Measurements from ENCODE around the gene OTOG.

DNA sequence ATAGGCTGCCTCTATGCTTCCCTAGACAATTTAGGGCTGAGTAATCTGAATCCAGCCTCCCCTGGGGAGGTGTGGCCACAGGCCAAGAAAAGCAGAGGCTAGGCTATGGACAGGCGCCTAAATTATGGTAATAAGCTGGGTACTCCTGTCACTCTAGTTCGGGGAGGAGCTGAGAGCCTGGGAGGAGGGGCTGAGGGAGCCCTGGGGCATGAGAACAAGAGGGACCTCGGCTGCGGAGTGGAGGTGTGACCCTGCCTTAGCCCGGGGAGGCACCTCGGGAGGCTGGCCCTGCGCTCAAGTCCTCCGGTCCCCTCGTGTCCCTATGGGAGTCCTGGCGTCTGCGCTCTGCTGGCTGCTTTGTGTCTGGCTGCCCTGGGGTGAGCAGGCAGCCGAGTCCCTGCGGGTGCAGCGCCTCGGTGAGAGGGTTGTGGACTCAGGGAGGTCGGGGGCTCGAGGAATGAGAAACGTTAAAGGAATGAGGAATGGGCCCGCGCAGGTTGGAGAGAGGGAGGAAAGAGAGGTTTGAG lies at the start of gene OTOG:
- TF ChIP-seq, protein P1, sequence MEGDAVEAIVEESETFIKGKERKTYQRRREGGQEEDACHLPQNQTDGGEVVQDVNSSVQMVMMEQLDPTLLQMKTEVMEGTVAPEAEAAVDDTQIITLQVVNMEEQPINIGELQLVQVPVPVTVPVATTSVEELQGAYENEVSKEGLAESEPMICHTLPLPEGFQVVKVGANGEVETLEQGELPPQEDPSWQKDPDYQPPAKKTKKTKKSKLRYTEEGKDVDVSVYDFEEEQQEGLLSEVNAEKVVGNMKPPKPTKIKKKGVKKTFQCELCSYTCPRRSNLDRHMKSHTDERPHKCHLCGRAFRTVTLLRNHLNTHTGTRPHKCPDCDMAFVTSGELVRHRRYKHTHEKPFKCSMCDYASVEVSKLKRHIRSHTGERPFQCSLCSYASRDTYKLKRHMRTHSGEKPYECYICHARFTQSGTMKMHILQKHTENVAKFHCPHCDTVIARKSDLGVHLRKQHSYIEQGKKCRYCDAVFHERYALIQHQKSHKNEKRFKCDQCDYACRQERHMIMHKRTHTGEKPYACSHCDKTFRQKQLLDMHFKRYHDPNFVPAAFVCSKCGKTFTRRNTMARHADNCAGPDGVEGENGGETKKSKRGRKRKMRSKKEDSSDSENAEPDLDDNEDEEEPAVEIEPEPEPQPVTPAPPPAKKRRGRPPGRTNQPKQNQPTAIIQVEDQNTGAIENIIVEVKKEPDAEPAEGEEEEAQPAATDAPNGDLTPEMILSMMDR (IDR thresholded peaks at IDR 0.05; ENCODE audit: low read depth, low read length, poor library complexity, severe bottlenecking), result no peak
- TF ChIP-seq EZH2phosphoT487 (IDR thresholded peaks at IDR 0.05; ENCODE audit: borderline replicate concordance, low read length), result no peak

All from DOHH2 (cell line).